ENCODE data around the gene TNNC2. TPM values are rescaled to one million over a fixed set of nuclear protein-coding genes. Genes with fewer than 3 reads are reported as not detected.
"Not testable (repeated sequence)": the region's sequence is repeated elsewhere in the genome, so short reads cannot be mapped to it uniquely, and the experiment has no call there.

Gene TNNC2
- total RNA-seq, 5 donors from 2014 or later (not counting 1 experiment from before 2014, with no cell fraction given), result 0.41 to 1.3 (median 0.70) TPM; not detected in 1

GRCh38 chr20:45834797-45835161, 7.7 kb upstream of the TNNC2 start:
- Histone ChIP-seq H3K27ac (ENCODE audit: low read length) (no peak overlapping the region), H3K27me3 (replicated peaks in 1 of 2; ENCODE audit: control insufficient read depth in 2 of 2, extremely low read depth in 1 of 2, insufficient read depth in 2 of 2, low read length in 1 of 2) (no peaks in the 10 kb centered on the region), H3K4me3 (ENCODE audit: control insufficient read depth in 1 of 2, extremely low read depth in 1 of 2, low read length in 1 of 2) (no peak overlapping the region), H3K4me1 (ENCODE audit: control insufficient read depth in 1 of 2, extremely low read depth in 1 of 2, insufficient read depth in 2 of 2, low read length in 2 of 2) (peaks cover 4 to 18% of the 10 kb centered on the region in 2 experiments), H3K36me3 (ENCODE audit: control insufficient read depth in 2 of 2, extremely low read depth in 1 of 2, insufficient read depth in 1 of 2, low read length in 1 of 2) (no peaks in the 10 kb centered on the region), H3K9me3 (no peaks in the 10 kb centered on the region)
- 95% methylated on average over 13 of the region's 14 CpGs for WGBS (ENCODE audit: insufficient coverage)
- no peaks in the 10 kb centered on the region for H3K9me3 Mint-ChIP-seq
- DNase-seq, result no peak
- ChIA-PET POLR2A (no interaction called here), CTCF (no interaction called here)
- H3K27me3 Mint-ChIP-seq, result no peaks in the 10 kb centered on the region
- H3K27ac Mint-ChIP-seq, result peak overlapping the region in 1 of 2 donors; percentile 6
- H3K4me1 Mint-ChIP-seq, result peaks cover 13 to 20% (median 13%) of the 10 kb centered on the region in 3 donors
- no peak for ATAC-seq (replicated peaks in 1 of 4)
- no peaks in the 10 kb centered on the region for H3K36me3 Mint-ChIP-seq
- H3K4me3 Mint-ChIP-seq, result peak overlapping the region; percentile 66 to 89 (median 67)

GRCh38 chr20:45833883-45834796, 7.0 kb upstream of the TNNC2 start:
- POLR2A ChIA-PET, result no interaction called here
- H3K27ac Mint-ChIP-seq, result peak overlapping the region in 1 of 2 donors; percentile 6

GRCh38 chr20:45833030-45833882, 6.1 kb upstream of the TNNC2 start, which contains the start of gene SNX21:
TSS of gene SNX21 (plus strand) at chr20:45833799. CDS start at chr20:45833920, 121 bp downstream.
- no peak within 1 kb of the TSS for H3K27ac ChIP-seq (ENCODE audit: low read length)
- H3K4me3 Mint-ChIP-seq, result peak within 1 kb of the TSS; percentile 71 to 89 (median 79)
- ChIA-PET CTCF (interaction anchor here in 1 of 2 donors (0.6 kb wide), 1 partner anchor 37 kb away, joined by 4 read pairs; no protein-coding TSS in a partner anchor), POLR2A (no interaction called here)
- H3K9me3 ChIP-seq, result no peaks in the 10 kb centered on the region
- no peaks in the 10 kb centered on the region for H3K9me3 Mint-ChIP-seq
- peaks cover 13 to 20% (median 13%) of the 10 kb centered on the region in 3 donors for H3K4me1 Mint-ChIP-seq
- no peaks in the 10 kb centered on the region for H3K36me3 Mint-ChIP-seq
- no peaks in the 10 kb centered on the region for H3K27me3 Mint-ChIP-seq
- peaks cover 4 to 18% of the 10 kb centered on the region in 2 experiments for H3K4me1 ChIP-seq (ENCODE audit: control insufficient read depth in 1 of 2, extremely low read depth in 1 of 2, insufficient read depth in 2 of 2, low read length in 2 of 2)
- ATAC-seq (replicated peaks in 1 of 4) (peak; percentile 71 to 83 (median 74)), DNase-seq (peak in 10 of 35 experiments; percentile 11 to 40 (median 24))
- peak within 1 kb of the TSS; percentile 58 to 76 for H3K27ac Mint-ChIP-seq
- H3K27me3 ChIP-seq (replicated peaks in 1 of 2; ENCODE audit: control insufficient read depth in 2 of 2, extremely low read depth in 1 of 2, insufficient read depth in 2 of 2, low read length in 1 of 2), result peaks cover 0 to 5% of the 10 kb centered on the region in 2 experiments
- H3K36me3 ChIP-seq (ENCODE audit: control insufficient read depth in 2 of 2, extremely low read depth in 1 of 2, insufficient read depth in 1 of 2, low read length in 1 of 2), result no peaks in the 10 kb centered on the region
- peak within 1 kb of the TSS; percentile 67 to 72 for H3K4me3 ChIP-seq (ENCODE audit: control insufficient read depth in 1 of 2, extremely low read depth in 1 of 2, low read length in 1 of 2)
- WGBS (ENCODE audit: insufficient coverage), result 8% methylated on average over 28 of the region's 35 CpGs

More at GRCh38 chr20:45833883-45834796, 7.0 kb upstream of the TNNC2 start:
- Mint-ChIP-seq H3K4me1 (peaks cover 13 to 20% (median 13%) of the 10 kb centered on the region in 3 donors), H3K4me3 (peak overlapping the region; percentile 71 to 89 (median 79)), H3K36me3 (no peaks in the 10 kb centered on the region), H3K9me3 (no peaks in the 10 kb centered on the region), H3K27me3 (no peaks in the 10 kb centered on the region)
- 10% methylated on average over 69 of the region's 71 CpGs for WGBS (ENCODE audit: insufficient coverage)
- DNase-seq (peak in 18 of 35 experiments; percentile 14 to 58 (median 34)), ATAC-seq (replicated peaks in 1 of 4) (peak; percentile 73 to 77 (median 74))
- no peak overlapping the region for H3K27ac ChIP-seq (ENCODE audit: low read length)
- H3K27me3 ChIP-seq (replicated peaks in 1 of 2; ENCODE audit: control insufficient read depth in 2 of 2, extremely low read depth in 1 of 2, insufficient read depth in 2 of 2, low read length in 1 of 2), result no peaks in the 10 kb centered on the region
- no peaks in the 10 kb centered on the region for H3K9me3 ChIP-seq
- peak overlapping the region; percentile 67 to 72 for H3K4me3 ChIP-seq (ENCODE audit: control insufficient read depth in 1 of 2, extremely low read depth in 1 of 2, low read length in 1 of 2)
- CTCF ChIA-PET, result no interaction called here
- H3K4me1 ChIP-seq (ENCODE audit: control insufficient read depth in 1 of 2, extremely low read depth in 1 of 2, insufficient read depth in 2 of 2, low read length in 2 of 2), result peaks cover 4 to 18% of the 10 kb centered on the region in 2 experiments
- H3K36me3 ChIP-seq (ENCODE audit: control insufficient read depth in 2 of 2, extremely low read depth in 1 of 2, insufficient read depth in 1 of 2, low read length in 1 of 2), result no peaks in the 10 kb centered on the region

- Histone ChIP-seq H3K4me1 (ENCODE audit: control insufficient read depth in 1 of 2, extremely low read depth in 1 of 2, insufficient read depth in 2 of 2, low read length in 2 of 2) (peaks cover 4 to 18% of the 10 kb centered on the region in 2 experiments), H3K27ac (ENCODE audit: low read length) (no peak overlapping the region), H3K36me3 (ENCODE audit: control insufficient read depth in 2 of 2, extremely low read depth in 1 of 2, insufficient read depth in 1 of 2, low read length in 1 of 2) (no peaks in the 10 kb centered on the region), H3K9me3 (no peaks in the 10 kb centered on the region), H3K27me3 (replicated peaks in 1 of 2; ENCODE audit: control insufficient read depth in 2 of 2, extremely low read depth in 1 of 2, insufficient read depth in 2 of 2, low read length in 1 of 2) (peaks cover 0 to 5% of the 10 kb centered on the region in 2 experiments), H3K4me3 (ENCODE audit: control insufficient read depth in 1 of 2, extremely low read depth in 1 of 2, low read length in 1 of 2) (no peak overlapping the region)
- peak overlapping the region; percentile 71 to 89 (median 79) for H3K4me3 Mint-ChIP-seq
- H3K27me3 Mint-ChIP-seq, result no peaks in the 10 kb centered on the region
- no peaks in the 10 kb centered on the region for H3K36me3 Mint-ChIP-seq
- no peaks in the 10 kb centered on the region for H3K9me3 Mint-ChIP-seq
- ATAC-seq (replicated peaks in 1 of 4), result no peak
- H3K4me1 Mint-ChIP-seq, result peaks cover 13 to 20% (median 13%) of the 10 kb centered on the region in 3 donors
- CTCF ChIA-PET, result interaction anchor here in 1 of 2 donors (0.6 kb wide), 1 partner anchor 37 kb away, joined by 4 read pairs; no protein-coding TSS in a partner anchor
- POLR2A ChIA-PET, result no interaction called here
- WGBS (ENCODE audit: insufficient coverage), result 83% methylated on average over 1 of the region's 4 CpGs
- no peak overlapping the region for H3K27ac Mint-ChIP-seq
- no peak for DNase-seq
Measured at GRCh38 chr20:45832619-45833018, 5.5 kb upstream of the TNNC2 start.

- H3K9me3 ChIP-seq; H3K36me3 ChIP-seq (ENCODE audit: control insufficient read depth in 2 of 2, extremely low read depth in 1 of 2, insufficient read depth in 1 of 2, low read length in 1 of 2); H3K36me3 Mint-ChIP-seq; POLR2A ChIA-PET; H3K9me3 Mint-ChIP-seq; H3K27ac ChIP-seq (ENCODE audit: low read length); CTCF ChIA-PET; ATAC-seq (replicated peaks in 1 of 4); H3K27ac Mint-ChIP-seq; H3K4me3 ChIP-seq (ENCODE audit: control insufficient read depth in 1 of 2, extremely low read depth in 1 of 2, low read length in 1 of 2); H3K27me3 Mint-ChIP-seq; DNase-seq; H3K4me3 Mint-ChIP-seq: not testable (repeated sequence)
- no CpG with 5 or more reads among the region's 4 CpGs for WGBS (ENCODE audit: insufficient coverage)
- peaks cover 12 to 18% (median 13%) of the 10 kb centered on the region in 3 donors for H3K4me1 Mint-ChIP-seq
- peaks cover 0 to 17% of the 10 kb centered on the region in 2 experiments for H3K27me3 ChIP-seq (replicated peaks in 1 of 2; ENCODE audit: control insufficient read depth in 2 of 2, extremely low read depth in 1 of 2, insufficient read depth in 2 of 2, low read length in 1 of 2)
- H3K4me1 ChIP-seq (ENCODE audit: control insufficient read depth in 1 of 2, extremely low read depth in 1 of 2, insufficient read depth in 2 of 2, low read length in 2 of 2), result peaks cover 4 to 15% of the 10 kb centered on the region in 2 experiments
Measured at GRCh38 chr20:45829673-45830106, 2.6 kb upstream of the TNNC2 start.

- POLR2A ChIA-PET, result no interaction called here
- H3K27ac ChIP-seq (ENCODE audit: low read length), result no peak overlapping the region
- H3K27me3 ChIP-seq (replicated peaks in 1 of 2; ENCODE audit: control insufficient read depth in 2 of 2, extremely low read depth in 1 of 2, insufficient read depth in 2 of 2, low read length in 1 of 2), result peaks cover 0 to 28% of the 10 kb centered on the region in 2 experiments
- ATAC-seq (replicated peaks in 1 of 4) (no peak), DNase-seq (no peak)
- Mint-ChIP-seq H3K27ac (no peak overlapping the region), H3K4me1 (peaks cover 17 to 23% (median 21%) of the 10 kb centered on the region in 3 donors), H3K27me3 (peaks cover 7 to 12% of the 10 kb centered on the region in 2 donors), H3K9me3 (no peaks in the 10 kb centered on the region), H3K36me3 (no peaks in the 10 kb centered on the region), H3K4me3 (no peak overlapping the region)
- no peak overlapping the region for H3K4me3 ChIP-seq (ENCODE audit: control insufficient read depth in 1 of 2, extremely low read depth in 1 of 2, low read length in 1 of 2)
- H3K36me3 ChIP-seq (ENCODE audit: control insufficient read depth in 2 of 2, extremely low read depth in 1 of 2, insufficient read depth in 1 of 2, low read length in 1 of 2), result no peaks in the 10 kb centered on the region
- CTCF ChIA-PET, result no interaction called here
- WGBS (ENCODE audit: insufficient coverage), result no CpG with 5 or more reads among the region's 2 CpGs
- no peaks in the 10 kb centered on the region for H3K9me3 ChIP-seq
- H3K4me1 ChIP-seq (ENCODE audit: control insufficient read depth in 1 of 2, extremely low read depth in 1 of 2, insufficient read depth in 2 of 2, low read length in 2 of 2), result peaks cover 0 to 14% of the 10 kb centered on the region in 2 experiments
Measured at GRCh38 chr20:45828589-45828988, 1.5 kb upstream of the TNNC2 start.
